Retinal pigment epithelial cell (primary cell): ENCODE results near the gene LCOR.

Experiments
- DNase-seq: peaks from one replicate; pipeline ENCODE4 v3.0.0-alpha.2; 2010; ENCODE audit warnings: low read depth
- H3K4me3 ChIP-seq: 2 replicates; pipeline ENCODE4 v1.5.1; 2011; ENCODE audit warnings: mild to moderate bottlenecking, low read length, control low read depth, moderate library complexity
- TF ChIP-seq, protein P1 (sequence below): conservative IDR thresholded peaks from 2 replicates; pipeline ENCODE4 v1.5.1; 2011; ENCODE audit warnings: low read depth, low read length, control low read depth, inconsistent platforms

The LCOR gene

DNA sequence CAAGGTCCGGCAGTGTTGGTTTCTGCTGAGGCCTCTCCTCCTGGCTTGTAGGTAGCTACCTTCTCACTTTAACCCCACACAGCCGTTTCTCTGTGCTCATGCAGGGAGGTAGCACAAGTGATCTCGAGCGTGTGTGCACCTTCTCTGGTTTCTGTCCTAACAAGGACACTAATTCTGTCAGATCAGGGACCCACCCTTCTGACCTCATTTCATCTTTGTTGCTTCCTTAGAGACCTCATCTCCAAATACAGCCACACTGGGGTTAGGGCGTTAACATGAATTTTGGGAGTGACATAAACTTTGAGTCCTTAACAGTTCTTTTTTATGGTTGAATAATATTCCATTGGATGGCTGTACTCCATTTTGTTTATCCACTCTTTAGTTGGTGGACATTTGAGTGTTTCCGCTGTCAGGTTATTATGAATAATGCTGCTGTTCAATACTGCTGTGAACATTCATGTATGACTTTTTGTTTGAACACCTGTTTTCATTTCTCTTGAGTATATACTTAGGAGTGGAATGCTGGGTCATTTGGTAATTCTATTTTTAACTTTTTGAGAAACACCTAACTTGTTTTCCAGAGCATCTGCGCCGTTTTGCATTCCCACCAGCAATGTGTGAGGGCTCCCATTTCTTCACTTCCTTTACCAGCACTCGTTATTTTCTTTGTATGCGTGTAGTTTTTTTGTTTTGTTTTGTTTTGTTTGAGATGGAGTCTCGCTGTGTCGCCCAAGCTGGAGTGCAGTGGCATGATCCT lies 57.5 kb downstream of the LCOR start:
- DNase-seq, result no peak
- H3K4me3 ChIP-seq, result no peak overlapping the region
- TF ChIP-seq, protein P1, sequence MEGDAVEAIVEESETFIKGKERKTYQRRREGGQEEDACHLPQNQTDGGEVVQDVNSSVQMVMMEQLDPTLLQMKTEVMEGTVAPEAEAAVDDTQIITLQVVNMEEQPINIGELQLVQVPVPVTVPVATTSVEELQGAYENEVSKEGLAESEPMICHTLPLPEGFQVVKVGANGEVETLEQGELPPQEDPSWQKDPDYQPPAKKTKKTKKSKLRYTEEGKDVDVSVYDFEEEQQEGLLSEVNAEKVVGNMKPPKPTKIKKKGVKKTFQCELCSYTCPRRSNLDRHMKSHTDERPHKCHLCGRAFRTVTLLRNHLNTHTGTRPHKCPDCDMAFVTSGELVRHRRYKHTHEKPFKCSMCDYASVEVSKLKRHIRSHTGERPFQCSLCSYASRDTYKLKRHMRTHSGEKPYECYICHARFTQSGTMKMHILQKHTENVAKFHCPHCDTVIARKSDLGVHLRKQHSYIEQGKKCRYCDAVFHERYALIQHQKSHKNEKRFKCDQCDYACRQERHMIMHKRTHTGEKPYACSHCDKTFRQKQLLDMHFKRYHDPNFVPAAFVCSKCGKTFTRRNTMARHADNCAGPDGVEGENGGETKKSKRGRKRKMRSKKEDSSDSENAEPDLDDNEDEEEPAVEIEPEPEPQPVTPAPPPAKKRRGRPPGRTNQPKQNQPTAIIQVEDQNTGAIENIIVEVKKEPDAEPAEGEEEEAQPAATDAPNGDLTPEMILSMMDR, result no peak

DNA sequence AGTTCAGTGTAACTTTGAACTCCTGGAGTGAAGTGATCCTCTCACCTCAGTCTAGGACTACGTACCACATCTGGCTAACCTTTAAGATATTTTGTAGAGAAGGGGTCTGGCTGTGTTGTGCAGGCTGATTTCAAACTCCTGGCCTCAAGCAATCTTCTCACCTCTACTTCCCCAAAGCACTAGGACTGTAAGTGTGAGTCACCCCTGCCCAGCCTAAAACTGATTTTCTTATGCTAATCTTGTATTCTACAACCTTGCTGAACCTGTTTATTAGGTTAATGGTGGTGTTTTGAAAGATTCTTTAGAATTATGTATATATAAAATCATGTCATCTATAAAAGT lies 58.0 kb downstream of the LCOR start:
- TF ChIP-seq, protein P1, result no peak
- no peak overlapping the region for H3K4me3 ChIP-seq
- no peak for DNase-seq

DNA sequence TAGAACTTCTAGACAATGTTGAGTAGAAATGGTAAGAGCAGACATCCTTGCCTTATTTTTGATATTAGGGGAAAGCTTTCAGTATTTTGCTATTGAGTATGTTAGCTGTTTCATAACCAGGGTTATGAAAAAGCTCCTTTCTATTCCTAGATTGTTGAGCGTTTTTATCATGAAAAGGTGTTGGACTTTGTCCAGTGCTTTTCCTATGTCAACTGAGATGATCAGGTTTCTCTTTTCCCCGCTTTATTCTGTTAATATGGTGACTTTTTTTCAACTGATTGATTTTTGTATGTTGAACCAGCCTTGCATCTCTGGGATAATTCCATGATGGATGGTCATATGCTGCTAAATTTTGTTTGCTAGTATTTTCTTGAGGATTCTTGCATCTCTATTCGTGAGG lies 58.5 kb downstream of the LCOR start:
- TF ChIP-seq, protein P1, result no peak

GRCh38 chr10:96891840-96892239 lies 59.7 kb downstream of the LCOR start:
- H3K4me3 ChIP-seq, result no peak overlapping the region
- no peak for DNase-seq
- TF ChIP-seq, protein P1, result no peak

More for the DNA sequence above, 58.5 kb downstream of the LCOR start:
- no peak overlapping the region for H3K4me3 ChIP-seq
- DNase-seq, result no peak

- no peak overlapping the region for H3K4me3 ChIP-seq
- TF ChIP-seq, protein P1, result no peak
- no peak for DNase-seq
Measured at GRCh38 chr10:96895662-96896424, 63.7 kb downstream of the LCOR start.

DNA sequence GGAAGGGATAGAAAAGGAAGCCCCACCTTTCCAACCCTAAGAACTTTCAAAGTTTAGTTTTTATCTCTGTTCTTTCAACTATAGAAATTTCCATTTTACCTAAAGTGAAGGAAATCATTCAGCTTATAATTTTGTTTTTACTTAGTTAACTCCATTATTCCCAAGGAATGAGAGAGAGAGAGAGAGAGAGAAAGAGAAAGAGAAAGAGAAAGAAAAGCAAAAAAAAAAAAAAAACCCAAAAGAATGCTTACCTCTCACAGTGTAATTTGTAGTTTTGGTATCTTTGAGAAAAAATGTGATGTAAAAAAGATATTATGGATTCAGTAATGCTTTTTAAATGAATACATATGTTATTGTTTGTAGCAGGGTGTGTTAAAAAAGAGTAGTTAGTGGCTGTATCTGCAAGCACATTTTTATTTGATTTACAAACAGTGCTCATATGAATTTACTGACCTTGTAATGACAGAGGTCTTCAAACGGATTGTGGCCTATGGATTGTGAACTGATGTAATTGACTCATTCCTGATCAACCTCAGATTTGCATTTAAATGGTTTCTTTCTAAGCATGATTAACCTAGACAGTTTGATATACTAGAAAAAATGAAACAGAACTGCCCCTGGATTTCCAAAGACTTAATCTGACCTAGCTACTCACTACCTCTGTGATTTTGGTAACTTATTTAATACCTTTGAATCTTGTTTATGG lies 64.9 kb downstream of the LCOR start:
- TF ChIP-seq, protein P1, result no peak
- no peak for DNase-seq
- no peak overlapping the region for H3K4me3 ChIP-seq

DNA sequence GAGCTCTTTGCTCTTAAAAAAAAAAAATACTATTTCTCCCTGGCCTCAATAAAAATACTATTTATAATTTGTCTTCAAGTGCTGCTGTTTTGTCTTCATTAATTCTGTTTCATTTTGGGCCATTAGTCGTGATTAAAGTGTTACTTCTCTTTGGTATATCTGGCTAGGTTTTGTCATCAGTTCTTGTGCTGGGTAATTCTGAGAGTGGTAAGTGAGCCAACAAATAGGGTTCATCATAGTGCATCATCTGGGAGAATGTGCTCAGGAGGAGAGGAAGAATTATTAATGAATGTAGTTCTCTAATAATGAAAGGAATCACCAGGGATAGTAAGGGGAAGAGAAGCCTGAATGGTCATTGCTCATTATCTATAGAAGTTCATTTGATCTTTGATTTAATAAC lies 70.0 kb downstream of the LCOR start:
- H3K4me3 ChIP-seq, result no peak overlapping the region
- DNase-seq, result no peak
- TF ChIP-seq, protein P1, result no peak
